H1 (cell line): ENCODE measurements around the gene KLF18. TPM values are rescaled to one million over a fixed set of nuclear protein-coding genes. Genes with fewer than 3 reads are reported as not detected.

ENCODE experiments used
- CBX8 ChIP-seq: fragments of 300-800, 300-1000 bp; sonication (generic); IDR thresholded peaks from 2 replicates; pipeline ENCODE4 v1.7.1; 2016; ENCODE audit warnings: low read depth, low read length, borderline replicate concordance
- HDAC2 ChIP-seq, 2 experiments: fragments of 300-600 bp in 1 of 2; sonication (generic) in 1 of 2; IDR thresholded peaks; 2 replicates each; pipeline ENCODE4 v1.6.1; 2011 to 2012; ENCODE audit warnings: low read depth in 2 of 2, low read length in 2 of 2, mild to moderate bottlenecking in 2 of 2, moderate library complexity in 2 of 2, borderline replicate concordance in 1 of 2, inconsistent platforms in 1 of 2
- PHF8 ChIP-seq: fragments of 200-600 bp; sonication (generic); conservative IDR thresholded peaks from 2 replicates; pipeline ENCODE4 v1.7.1; 2012; ENCODE audit warnings: low read depth, mild to moderate bottlenecking, inconsistent platforms, low read length, moderate library complexity
- RAD21 ChIP-seq, 2 experiments: IDR thresholded peaks in 1 of 2; conservative IDR thresholded peaks in 1 of 2; 2 replicates each; pipeline ENCODE4 v1.6.1; 2011; ENCODE audit warnings: low read depth in 2 of 2, low read length in 2 of 2, improper control_type of control experiment in 1 of 2, inconsistent platforms in 1 of 2, mild to moderate bottlenecking in 1 of 2, moderate library complexity in 1 of 2
- RFX5 ChIP-seq: IDR thresholded peaks from 2 replicates; pipeline ENCODE4 v1.6.1; 2011; ENCODE audit warnings: low read depth, low read length, improper control_type of control experiment, borderline replicate concordance
- RNF2 ChIP-seq: fragments of 200-900, 300-1000 bp; sonication (generic); IDR thresholded peaks from 2 replicates; pipeline ENCODE4 v1.7.1; 2016; ENCODE audit warnings: borderline replicate concordance, low read depth, mild to moderate bottlenecking, antibody characterized with exemption, low read length; ENCODE audit not compliant: poor library complexity, severe bottlenecking; ENCODE audit errors: missing control alignments
- SIRT6 ChIP-seq: IDR thresholded peaks from one replicate; pipeline ENCODE4 v1.7.1; 2012; ENCODE audit warnings: low read length, inconsistent platforms
- SP4 ChIP-seq: IDR thresholded peaks from 2 replicates; pipeline ENCODE4 v1.6.1; 2012; ENCODE audit warnings: low read length, inconsistent platforms
- TCF12 ChIP-seq: IDR thresholded peaks from 2 replicates; pipeline ENCODE4 v1.6.1; 2011; ENCODE audit warnings: low read depth, mild to moderate bottlenecking, low read length
- YY1 ChIP-seq: IDR thresholded peaks from 2 replicates; pipeline ENCODE4 v1.6.1; 2011; ENCODE audit warnings: low read depth, mild to moderate bottlenecking, low read length
- polyA plus RNA-seq, 7 experiments: library from polyadenylated mRNA; depleted of rRNA in 3 of 7; stranded (reverse) in 5 of 7; unstranded in 2 of 7; fragments of >200 nt in 5 of 7; fragments of 200-250 nt in 2 of 7; gene quantifications; 1 replicate in 5 of 7; 2 replicates in 1 of 7; 4 replicates in 1 of 7; pipeline versions ENCODE4 v1.2.1 to v1.2.3, GENCODE V29; 2011 to 2013; ENCODE audit warnings: missing spikeins in 2 of 7, mixed read lengths in 2 of 7
- total RNA-seq: library from RNA; stranded (reverse); fragmentation: NEBNext Ultra II Directional; extraction: Animal tissue kit (Norgen Biotek cat#: 25700); gene quantifications from 2 replicates; pipeline ENCODE4 v1.2.1, GENCODE V29; 2021
- TF ChIP-seq, protein P1 (sequence below): fragments of 300-600 bp; sonication (generic); IDR thresholded peaks from 2 replicates; pipeline ENCODE4 v1.7.1; 2012; ENCODE audit warnings: low read length, moderate library complexity, mild to moderate bottlenecking, inconsistent platforms; ENCODE audit not compliant: insufficient replicate concordance

Gene KLF18
- total and polyA plus RNA-seq, 2 of the 8 experiments (the other 6 are each of a cell fraction or from before 2014, with no cell fraction given), result 0.09 to 0.15 TPM

DNA sequence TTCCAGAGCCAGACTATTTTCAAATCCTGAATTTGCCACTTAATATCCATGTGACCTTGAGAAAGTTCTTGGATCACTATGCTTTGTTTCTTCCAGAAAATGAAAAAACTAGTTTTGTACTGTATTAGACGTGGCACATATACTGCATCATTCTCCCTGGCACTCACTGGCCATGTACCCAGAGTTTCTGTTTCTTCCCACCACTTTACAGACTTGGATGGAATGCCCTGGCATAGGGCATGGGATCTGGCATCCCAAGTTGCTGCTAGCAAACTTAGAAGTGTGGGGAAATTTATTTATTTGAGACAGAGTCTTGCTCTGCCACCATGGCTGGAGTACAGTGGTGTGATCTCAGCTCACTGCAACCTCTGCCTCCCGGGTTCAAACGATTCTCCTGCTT, 10.0 kb downstream of the KLF18 start (continued):
- TF ChIP-seq, protein P1, sequence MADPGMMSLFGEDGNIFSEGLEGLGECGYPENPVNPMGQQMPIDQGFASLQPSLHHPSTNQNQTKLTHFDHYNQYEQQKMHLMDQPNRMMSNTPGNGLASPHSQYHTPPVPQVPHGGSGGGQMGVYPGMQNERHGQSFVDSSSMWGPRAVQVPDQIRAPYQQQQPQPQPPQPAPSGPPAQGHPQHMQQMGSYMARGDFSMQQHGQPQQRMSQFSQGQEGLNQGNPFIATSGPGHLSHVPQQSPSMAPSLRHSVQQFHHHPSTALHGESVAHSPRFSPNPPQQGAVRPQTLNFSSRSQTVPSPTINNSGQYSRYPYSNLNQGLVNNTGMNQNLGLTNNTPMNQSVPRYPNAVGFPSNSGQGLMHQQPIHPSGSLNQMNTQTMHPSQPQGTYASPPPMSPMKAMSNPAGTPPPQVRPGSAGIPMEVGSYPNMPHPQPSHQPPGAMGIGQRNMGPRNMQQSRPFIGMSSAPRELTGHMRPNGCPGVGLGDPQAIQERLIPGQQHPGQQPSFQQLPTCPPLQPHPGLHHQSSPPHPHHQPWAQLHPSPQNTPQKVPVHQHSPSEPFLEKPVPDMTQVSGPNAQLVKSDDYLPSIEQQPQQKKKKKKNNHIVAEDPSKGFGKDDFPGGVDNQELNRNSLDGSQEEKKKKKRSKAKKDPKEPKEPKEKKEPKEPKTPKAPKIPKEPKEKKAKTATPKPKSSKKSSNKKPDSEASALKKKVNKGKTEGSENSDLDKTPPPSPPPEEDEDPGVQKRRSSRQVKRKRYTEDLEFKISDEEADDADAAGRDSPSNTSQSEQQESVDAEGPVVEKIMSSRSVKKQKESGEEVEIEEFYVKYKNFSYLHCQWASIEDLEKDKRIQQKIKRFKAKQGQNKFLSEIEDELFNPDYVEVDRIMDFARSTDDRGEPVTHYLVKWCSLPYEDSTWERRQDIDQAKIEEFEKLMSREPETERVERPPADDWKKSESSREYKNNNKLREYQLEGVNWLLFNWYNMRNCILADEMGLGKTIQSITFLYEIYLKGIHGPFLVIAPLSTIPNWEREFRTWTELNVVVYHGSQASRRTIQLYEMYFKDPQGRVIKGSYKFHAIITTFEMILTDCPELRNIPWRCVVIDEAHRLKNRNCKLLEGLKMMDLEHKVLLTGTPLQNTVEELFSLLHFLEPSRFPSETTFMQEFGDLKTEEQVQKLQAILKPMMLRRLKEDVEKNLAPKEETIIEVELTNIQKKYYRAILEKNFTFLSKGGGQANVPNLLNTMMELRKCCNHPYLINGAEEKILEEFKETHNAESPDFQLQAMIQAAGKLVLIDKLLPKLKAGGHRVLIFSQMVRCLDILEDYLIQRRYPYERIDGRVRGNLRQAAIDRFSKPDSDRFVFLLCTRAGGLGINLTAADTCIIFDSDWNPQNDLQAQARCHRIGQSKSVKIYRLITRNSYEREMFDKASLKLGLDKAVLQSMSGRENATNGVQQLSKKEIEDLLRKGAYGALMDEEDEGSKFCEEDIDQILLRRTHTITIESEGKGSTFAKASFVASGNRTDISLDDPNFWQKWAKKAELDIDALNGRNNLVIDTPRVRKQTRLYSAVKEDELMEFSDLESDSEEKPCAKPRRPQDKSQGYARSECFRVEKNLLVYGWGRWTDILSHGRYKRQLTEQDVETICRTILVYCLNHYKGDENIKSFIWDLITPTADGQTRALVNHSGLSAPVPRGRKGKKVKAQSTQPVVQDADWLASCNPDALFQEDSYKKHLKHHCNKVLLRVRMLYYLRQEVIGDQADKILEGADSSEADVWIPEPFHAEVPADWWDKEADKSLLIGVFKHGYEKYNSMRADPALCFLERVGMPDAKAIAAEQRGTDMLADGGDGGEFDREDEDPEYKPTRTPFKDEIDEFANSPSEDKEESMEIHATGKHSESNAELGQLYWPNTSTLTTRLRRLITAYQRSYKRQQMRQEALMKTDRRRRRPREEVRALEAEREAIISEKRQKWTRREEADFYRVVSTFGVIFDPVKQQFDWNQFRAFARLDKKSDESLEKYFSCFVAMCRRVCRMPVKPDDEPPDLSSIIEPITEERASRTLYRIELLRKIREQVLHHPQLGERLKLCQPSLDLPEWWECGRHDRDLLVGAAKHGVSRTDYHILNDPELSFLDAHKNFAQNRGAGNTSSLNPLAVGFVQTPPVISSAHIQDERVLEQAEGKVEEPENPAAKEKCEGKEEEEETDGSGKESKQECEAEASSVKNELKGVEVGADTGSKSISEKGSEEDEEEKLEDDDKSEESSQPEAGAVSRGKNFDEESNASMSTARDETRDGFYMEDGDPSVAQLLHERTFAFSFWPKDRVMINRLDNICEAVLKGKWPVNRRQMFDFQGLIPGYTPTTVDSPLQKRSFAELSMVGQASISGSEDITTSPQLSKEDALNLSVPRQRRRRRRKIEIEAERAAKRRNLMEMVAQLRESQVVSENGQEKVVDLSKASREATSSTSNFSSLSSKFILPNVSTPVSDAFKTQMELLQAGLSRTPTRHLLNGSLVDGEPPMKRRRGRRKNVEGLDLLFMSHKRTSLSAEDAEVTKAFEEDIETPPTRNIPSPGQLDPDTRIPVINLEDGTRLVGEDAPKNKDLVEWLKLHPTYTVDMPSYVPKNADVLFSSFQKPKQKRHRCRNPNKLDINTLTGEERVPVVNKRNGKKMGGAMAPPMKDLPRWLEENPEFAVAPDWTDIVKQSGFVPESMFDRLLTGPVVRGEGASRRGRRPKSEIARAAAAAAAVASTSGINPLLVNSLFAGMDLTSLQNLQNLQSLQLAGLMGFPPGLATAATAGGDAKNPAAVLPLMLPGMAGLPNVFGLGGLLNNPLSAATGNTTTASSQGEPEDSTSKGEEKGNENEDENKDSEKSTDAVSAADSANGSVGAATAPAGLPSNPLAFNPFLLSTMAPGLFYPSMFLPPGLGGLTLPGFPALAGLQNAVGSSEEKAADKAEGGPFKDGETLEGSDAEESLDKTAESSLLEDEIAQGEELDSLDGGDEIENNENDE, result no peak
- TF ChIP-seq PHF8 (no peak), TCF12 (no peak), CBX8 (no peak), RNF2 (no peak), RFX5 (no peak), SIRT6 (no peak), HDAC2 (IDR thresholded peaks at IDR 0.05; ENCODE audit: borderline replicate concordance in 1 of 2, low read depth in 2 of 2, low read length in 2 of 2) (no peak), YY1 (no peak), RAD21 (IDR thresholded peaks at IDR 0.05 in 1 of 2, conservative IDR thresholded peaks at IDR 0.05 in 1 of 2; ENCODE audit: low read depth in 2 of 2, low read length in 2 of 2) (no peak), SP4 (no peak)
